IMR-90 (cell line): ENCODE measurements around the gene CUBN.

Source experiments
- MXI1 ChIP-seq: IDR thresholded peaks from 2 replicates; pipeline ENCODE4 v1.6.1; 2012; ENCODE audit warnings: low read depth, mild to moderate bottlenecking, low read length, moderate library complexity, borderline replicate concordance
- POLR2A ChIP-seq: IDR thresholded peaks from 2 replicates; pipeline ENCODE4 v1.6.1; 2012; ENCODE audit warnings: mild to moderate bottlenecking, low read depth, low read length
- TF ChIP-seq, protein P1 (sequence below): conservative IDR thresholded peaks from 2 replicates; pipeline ENCODE4 v1.5.1; 2012; ENCODE audit warnings: mild to moderate bottlenecking, low read depth, low read length, improper control_type of control experiment
- TF ChIP-seq, protein P2 (sequence below): fragments of 150-350 bp; IDR thresholded peaks from 2 replicates; pipeline ENCODE4 v1.6.1; 2017; ENCODE audit warnings: mild to moderate bottlenecking, antibody characterized with exemption, low read length, low read depth

DNA sequence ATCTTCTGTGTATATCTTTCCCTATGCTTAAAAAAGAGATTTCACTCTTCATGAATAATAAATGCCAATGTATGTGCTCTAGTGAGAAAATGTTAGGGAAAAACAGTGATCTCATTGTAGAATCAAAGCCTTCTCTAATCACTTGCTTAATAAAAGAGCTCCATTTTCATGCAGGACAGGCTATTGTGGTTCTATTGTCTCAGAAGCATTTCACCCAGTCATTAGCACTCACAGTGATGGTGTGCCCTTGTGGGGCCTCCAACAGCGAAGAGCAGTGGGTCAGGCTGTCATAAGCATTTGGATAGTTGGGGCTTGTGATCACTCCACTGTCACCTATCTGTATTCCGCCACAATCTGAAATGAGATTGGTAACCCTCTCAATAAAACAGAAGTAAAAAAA is 228.5 kb downstream of the CUBN start:
- TF ChIP-seq, protein P1, sequence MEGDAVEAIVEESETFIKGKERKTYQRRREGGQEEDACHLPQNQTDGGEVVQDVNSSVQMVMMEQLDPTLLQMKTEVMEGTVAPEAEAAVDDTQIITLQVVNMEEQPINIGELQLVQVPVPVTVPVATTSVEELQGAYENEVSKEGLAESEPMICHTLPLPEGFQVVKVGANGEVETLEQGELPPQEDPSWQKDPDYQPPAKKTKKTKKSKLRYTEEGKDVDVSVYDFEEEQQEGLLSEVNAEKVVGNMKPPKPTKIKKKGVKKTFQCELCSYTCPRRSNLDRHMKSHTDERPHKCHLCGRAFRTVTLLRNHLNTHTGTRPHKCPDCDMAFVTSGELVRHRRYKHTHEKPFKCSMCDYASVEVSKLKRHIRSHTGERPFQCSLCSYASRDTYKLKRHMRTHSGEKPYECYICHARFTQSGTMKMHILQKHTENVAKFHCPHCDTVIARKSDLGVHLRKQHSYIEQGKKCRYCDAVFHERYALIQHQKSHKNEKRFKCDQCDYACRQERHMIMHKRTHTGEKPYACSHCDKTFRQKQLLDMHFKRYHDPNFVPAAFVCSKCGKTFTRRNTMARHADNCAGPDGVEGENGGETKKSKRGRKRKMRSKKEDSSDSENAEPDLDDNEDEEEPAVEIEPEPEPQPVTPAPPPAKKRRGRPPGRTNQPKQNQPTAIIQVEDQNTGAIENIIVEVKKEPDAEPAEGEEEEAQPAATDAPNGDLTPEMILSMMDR = no peak
- TF ChIP-seq, protein P2, sequence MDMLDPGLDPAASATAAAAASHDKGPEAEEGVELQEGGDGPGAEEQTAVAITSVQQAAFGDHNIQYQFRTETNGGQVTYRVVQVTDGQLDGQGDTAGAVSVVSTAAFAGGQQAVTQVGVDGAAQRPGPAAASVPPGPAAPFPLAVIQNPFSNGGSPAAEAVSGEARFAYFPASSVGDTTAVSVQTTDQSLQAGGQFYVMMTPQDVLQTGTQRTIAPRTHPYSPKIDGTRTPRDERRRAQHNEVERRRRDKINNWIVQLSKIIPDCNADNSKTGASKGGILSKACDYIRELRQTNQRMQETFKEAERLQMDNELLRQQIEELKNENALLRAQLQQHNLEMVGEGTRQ = no peak
- TF ChIP-seq MXI1 = no peak
- no peak for TF ChIP-seq POLR2A
